ENCODE measurements around the gene MRPS27.

DNA sequence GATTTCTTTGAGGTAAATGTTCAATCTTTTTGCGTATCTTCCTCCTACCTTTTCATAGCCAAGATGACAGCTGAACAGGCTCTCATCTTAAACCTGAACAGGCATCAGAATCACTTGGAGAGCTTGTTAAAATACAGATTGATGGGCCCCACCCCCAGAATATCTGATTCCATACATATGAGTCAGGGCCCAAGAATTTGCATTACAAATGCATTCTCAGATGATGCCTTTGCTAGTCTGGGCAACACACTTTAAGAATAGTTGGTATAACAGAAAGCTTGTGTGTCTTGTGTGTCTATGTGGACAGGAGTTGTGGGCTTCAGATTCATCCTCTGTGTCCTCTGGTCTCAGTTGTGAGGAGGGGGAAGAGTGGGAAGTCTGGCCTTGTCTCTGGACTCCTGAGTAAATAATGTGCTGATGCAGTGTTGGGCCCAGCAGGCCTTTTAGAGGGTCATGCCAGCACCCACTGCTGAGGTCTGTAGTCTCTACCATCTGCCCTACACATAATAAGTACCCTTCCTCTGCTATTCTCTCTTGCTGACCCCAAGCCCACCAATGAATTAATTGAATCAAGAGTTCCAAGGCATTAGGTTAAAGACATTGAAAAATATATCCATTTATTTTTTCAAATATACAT, 43.2 kb upstream of the MRPS27 start:
- TF ChIP-seq, protein P1, sequence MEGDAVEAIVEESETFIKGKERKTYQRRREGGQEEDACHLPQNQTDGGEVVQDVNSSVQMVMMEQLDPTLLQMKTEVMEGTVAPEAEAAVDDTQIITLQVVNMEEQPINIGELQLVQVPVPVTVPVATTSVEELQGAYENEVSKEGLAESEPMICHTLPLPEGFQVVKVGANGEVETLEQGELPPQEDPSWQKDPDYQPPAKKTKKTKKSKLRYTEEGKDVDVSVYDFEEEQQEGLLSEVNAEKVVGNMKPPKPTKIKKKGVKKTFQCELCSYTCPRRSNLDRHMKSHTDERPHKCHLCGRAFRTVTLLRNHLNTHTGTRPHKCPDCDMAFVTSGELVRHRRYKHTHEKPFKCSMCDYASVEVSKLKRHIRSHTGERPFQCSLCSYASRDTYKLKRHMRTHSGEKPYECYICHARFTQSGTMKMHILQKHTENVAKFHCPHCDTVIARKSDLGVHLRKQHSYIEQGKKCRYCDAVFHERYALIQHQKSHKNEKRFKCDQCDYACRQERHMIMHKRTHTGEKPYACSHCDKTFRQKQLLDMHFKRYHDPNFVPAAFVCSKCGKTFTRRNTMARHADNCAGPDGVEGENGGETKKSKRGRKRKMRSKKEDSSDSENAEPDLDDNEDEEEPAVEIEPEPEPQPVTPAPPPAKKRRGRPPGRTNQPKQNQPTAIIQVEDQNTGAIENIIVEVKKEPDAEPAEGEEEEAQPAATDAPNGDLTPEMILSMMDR (conservative IDR thresholded peaks at IDR 0.05; ENCODE audit: low read depth, low read length): no peak
- peak; percentile 30; the same call in 1 of the 2 replicates for TF ChIP-seq FOS (IDR thresholded peaks at IDR 0.05; ENCODE audit: low read depth, low read length)
- no peak; the same call in 1 of the 2 replicates for TF ChIP-seq POLR2A (IDR thresholded peaks at IDR 0.05; ENCODE audit: low read depth, low read length)
- no peak for TF ChIP-seq RAD21 (IDR thresholded peaks at IDR 0.05; ENCODE audit: low read length)
